HL-60/S4 treated with phorbol 12-myristate 13-acetate at 8.2 ng/mL for 4 days and 3 days (cell line): ENCODE results near the gene C21orf91.
"Not testable (repeated sequence)": the region's sequence is repeated elsewhere in the genome, so short reads cannot be mapped to it uniquely, and the experiment has no call there.

Experiments used
- in situ Hi-C: fragments of 300-500 bp; cut with MboI; formaldehyde crosslinking; loops from 2 replicates; pipeline ENCODE4 v1.15.0; 2022; ENCODE audit warnings: low sequenced_read_pairs

The C21orf91 gene

GRCh38 chr21:17779496-17779895 lies 39.7 kb downstream of the C21orf91 start:
- in situ Hi-C loops: no loop called here

GRCh38 chr21:17777072-17777765 lies 41.9 kb downstream of the C21orf91 start:
- in situ Hi-C loops: no loop called here

GRCh38 chr21:17775431-17776126 lies 43.6 kb downstream of the C21orf91 start:
- in situ Hi-C loops: no loop called here

- in situ Hi-C loops: not testable (repeated sequence)
Observed at GRCh38 chr21:17775021-17775420, 44.1 kb downstream of the C21orf91 start.

- in situ Hi-C loops: no loop called here
Observed at GRCh38 chr21:17769447-17769845, 49.7 kb downstream of the C21orf91 start.

GRCh38 chr21:17768840-17769446 lies 50.2 kb downstream of the C21orf91 start:
- in situ Hi-C loops: no loop called here

GRCh38 chr21:17765207-17765606 lies 53.9 kb downstream of the C21orf91 start:
- in situ Hi-C loops: no loop called here

GRCh38 chr21:17763288-17764037 lies 55.7 kb downstream of the C21orf91 start:
- in situ Hi-C loops: no loop called here

- in situ Hi-C loops: no loop called here
Observed at GRCh38 chr21:17759511-17760178, 59.5 kb downstream of the C21orf91 start.

GRCh38 chr21:17758683-17759082 lies 60.5 kb downstream of the C21orf91 start:
- in situ Hi-C loops: no loop called here

GRCh38 chr21:17757671-17758070 lies 61.5 kb downstream of the C21orf91 start:
- in situ Hi-C loops: no loop called here

- in situ Hi-C loops: no loop called here
Observed at GRCh38 chr21:17753736-17754135, 65.4 kb downstream of the C21orf91 start.

- in situ Hi-C loops: no loop called here
Observed at GRCh38 chr21:17752171-17752570, 67.0 kb downstream of the C21orf91 start.

GRCh38 chr21:17746920-17747319 lies 72.2 kb downstream of the C21orf91 start:
- in situ Hi-C loops: no loop called here

- in situ Hi-C loops: no loop called here
Observed at GRCh38 chr21:17745086-17745485, 74.1 kb downstream of the C21orf91 start.

- in situ Hi-C loops: no loop called here
Observed at GRCh38 chr21:17742940-17743592, 76.1 kb downstream of the C21orf91 start.

GRCh38 chr21:17742181-17742580 lies 77.0 kb downstream of the C21orf91 start:
- in situ Hi-C loops: no loop called here
